Tibial artery (tissue), 4 donors: ENCODE results near the gene ABCA4.

Source experiments
- DNase-seq, 2 donors: peaks; one replicate each; pipeline ENCODE4 v3.0.0-alpha.2; 2019
- H3K27ac ChIP-seq, 2 donors: fragments of 200-600 bp; sonication (generic) in 1 of 2; 1 replicate in 1 of 2; 2 replicates in 1 of 2; pipeline ENCODE4 v1.5.1; 2018 to 2019; ENCODE audit warnings: mild to moderate bottlenecking in 1 of 2
- H3K27me3 ChIP-seq, 2 donors: fragments of 200-600 bp; sonication (generic) in 1 of 2; one replicate each; pipeline versions ENCODE4 v1.5.1 to v1.6.0; 2016 to 2019
- H3K36me3 ChIP-seq, 3 donors: fragments of 200-600 bp; sonication (generic) in 2 of 3; one replicate each; pipeline ENCODE4 v1.5.1; 2016 to 2019; ENCODE audit warnings: mild to moderate bottlenecking in 2 of 3
- H3K4me1 ChIP-seq, 4 donors: fragments of 200-600 bp; sonication (generic) in 2 of 4; 1 replicate in 3 of 4; 2 replicates in 1 of 4; pipeline ENCODE4 v1.5.1; 2016 to 2019
- H3K4me3 ChIP-seq, 2 donors: fragments of 200-600 bp; sonication (generic) in 1 of 2; 1 replicate in 1 of 2; 2 replicates in 1 of 2; pipeline ENCODE4 v1.5.1; 2018 to 2019; ENCODE audit warnings: mild to moderate bottlenecking in 2 of 2
- H3K9me3 ChIP-seq, 3 donors: fragments of 200-600 bp; sonication (generic) in 1 of 3; one replicate each; pipeline ENCODE4 v1.5.1; 2016 to 2019
- CTCF ChIP-seq, 2 experiments: fragments of 200-600 bp in 1 of 2; fragments of 450-650 bp in 1 of 2; IDR thresholded peaks; one replicate each; pipeline ENCODE4 v1.5.1; 2017 to 2019; ENCODE audit warnings: antibody characterized with exemption in 2 of 2, mild to moderate bottlenecking in 1 of 2, moderate library complexity in 1 of 2
- intact Hi-C: fragments of 100-400 bp; cut with DNase I; formaldehyde crosslinking; loops from one replicate; pipeline ENCODE4 v1.15.0; 2023; ENCODE audit warnings: low total_unique reads

ABCA4 gene

GRCh38 chr1:94093996-94094395, 27.0 kb downstream of the ABCA4 start:
- TF ChIP-seq CTCF (IDR thresholded peaks at IDR 0.05): no peak

GRCh38 chr1:94093396-94093795, 27.6 kb downstream of the ABCA4 start:
- Histone ChIP-seq H3K4me3 (no peak overlapping the region), H3K9me3 (no peaks in the 10 kb centered on the region), H3K27me3 (no peaks in the 10 kb centered on the region), H3K27ac (peak overlapping the region; percentile 83), H3K4me1 (peaks cover 4 to 56% (median 35%) of the 10 kb centered on the region in 4 donors), H3K36me3 (no peaks in the 10 kb centered on the region)
- intact Hi-C loops: no loop called here
- no peak for TF ChIP-seq CTCF (IDR thresholded peaks at IDR 0.05)
- DNase-seq: no peak

More at GRCh38 chr1:94093996-94094395, 27.0 kb downstream of the ABCA4 start:
- H3K9me3 ChIP-seq: no peaks in the 10 kb centered on the region
- peak overlapping the region; percentile 83 for H3K27ac ChIP-seq
- peak overlapping the region; percentile 3 to 8 for H3K4me3 ChIP-seq
- no peaks in the 10 kb centered on the region for H3K36me3 ChIP-seq
- DNase-seq: no peak
- peaks cover 4 to 56% (median 35%) of the 10 kb centered on the region in 4 donors for H3K4me1 ChIP-seq
- H3K27me3 ChIP-seq: no peaks in the 10 kb centered on the region
- intact Hi-C loops: no loop called here

- no peak for TF ChIP-seq CTCF (IDR thresholded peaks at IDR 0.05)
- no peaks in the 10 kb centered on the region for H3K36me3 ChIP-seq
- no peak overlapping the region for H3K4me3 ChIP-seq
- intact Hi-C loops: no loop called here
- peak in 1 of 2 donors; percentile 37 for DNase-seq
- no peak overlapping the region for H3K27ac ChIP-seq
- no peaks in the 10 kb centered on the region for H3K27me3 ChIP-seq
- no peaks in the 10 kb centered on the region for H3K9me3 ChIP-seq
- peaks cover 4 to 55% (median 35%) of the 10 kb centered on the region in 4 donors for H3K4me1 ChIP-seq
Observed at GRCh38 chr1:94092210-94092613, 28.7 kb downstream of the ABCA4 start.

GRCh38 chr1:94090761-94091160, 30.2 kb downstream of the ABCA4 start:
- H3K4me1 ChIP-seq: peaks cover 0 to 40% (median 24%) of the 10 kb centered on the region in 4 donors
- intact Hi-C loops: no loop called here
- H3K4me3 ChIP-seq: no peak overlapping the region
- TF ChIP-seq CTCF (IDR thresholded peaks at IDR 0.05): no peak
- no peaks in the 10 kb centered on the region for H3K9me3 ChIP-seq
- no peaks in the 10 kb centered on the region for H3K27me3 ChIP-seq
- no peak for DNase-seq
- no peak overlapping the region for H3K27ac ChIP-seq
- H3K36me3 ChIP-seq: no peaks in the 10 kb centered on the region

GRCh38 chr1:94087193-94087592, 33.8 kb downstream of the ABCA4 start:
- H3K36me3 ChIP-seq: no peaks in the 10 kb centered on the region
- no peak for TF ChIP-seq CTCF (IDR thresholded peaks at IDR 0.05)
- H3K27me3 ChIP-seq: no peaks in the 10 kb centered on the region
- DNase-seq: no peak
- H3K4me3 ChIP-seq: no peak overlapping the region
- intact Hi-C loops: no loop called here
- no peaks in the 10 kb centered on the region for H3K9me3 ChIP-seq
- no peak overlapping the region for H3K27ac ChIP-seq
- H3K4me1 ChIP-seq: peaks cover 0 to 8% (median 0%) of the 10 kb centered on the region in 4 donors

- H3K27me3 ChIP-seq: no peaks in the 10 kb centered on the region
- no peak for DNase-seq
- no peaks in the 10 kb centered on the region for H3K9me3 ChIP-seq
- no peaks in the 10 kb centered on the region for H3K36me3 ChIP-seq
- no peak overlapping the region for H3K4me3 ChIP-seq
- no peaks in the 10 kb centered on the region for H3K4me1 ChIP-seq
- intact Hi-C loops: no loop called here
- TF ChIP-seq CTCF (IDR thresholded peaks at IDR 0.05): no peak
- no peak overlapping the region for H3K27ac ChIP-seq
Observed at GRCh38 chr1:94084547-94084946, 36.4 kb downstream of the ABCA4 start.
